Fibroblast of villous mesenchyme (primary cell): Measurements from ENCODE around the gene JAM3. TPM values are rescaled to one million over a fixed set of nuclear protein-coding genes. Genes with fewer than 3 reads are reported as not detected.

Experiments
- DNase-seq: peaks from one replicate; pipeline ENCODE4 v3.0.0-alpha.2; 2010; ENCODE audit warnings: low read depth
- H3K4me3 ChIP-seq: 2 replicates; pipeline ENCODE4 v1.5.1; 2011; ENCODE audit warnings: low read depth, mild to moderate bottlenecking, low read length
- CTCF ChIP-seq: IDR thresholded peaks from 2 replicates; pipeline ENCODE4 v1.5.1; 2012; ENCODE audit warnings: low read depth, mild to moderate bottlenecking, low read length; ENCODE audit not compliant: insufficient read depth
- total RNA-seq: library from RNA; depleted of rRNA; stranded (reverse); fragments of >200 nt; gene quantifications from 2 replicates; pipeline ENCODE4 v1.2.3, GENCODE V29; 2012

JAM3 gene
- total RNA-seq, 1 donor = 48.8 TPM

GRCh38 chr11:134063124-134063495 is 5.8 kb upstream of the JAM3 start:
- TF ChIP-seq CTCF = no peak
- no peak for DNase-seq
- H3K4me3 ChIP-seq = no peak overlapping the region

- no peak overlapping the region for H3K4me3 ChIP-seq
- DNase-seq = no peak
- no peak for TF ChIP-seq CTCF
These were observed 4.7 kb upstream of the JAM3 start for GRCh38 chr11:134063991-134064747.

GRCh38 chr11:134065381-134065780 is 3.5 kb upstream of the JAM3 start:
- H3K4me3 ChIP-seq = no peak overlapping the region
- no peak for DNase-seq
- no peak for TF ChIP-seq CTCF

GRCh38 chr11:134066943-134067885 is 1.7 kb upstream of the JAM3 start:
- no peak for TF ChIP-seq CTCF
- no peak for DNase-seq
- H3K4me3 ChIP-seq = no peak overlapping the region

- TF ChIP-seq CTCF = no peak
- H3K4me3 ChIP-seq = peak overlapping the region; percentile 88
- DNase-seq = peak; percentile 24
These were observed 812 bp downstream of the JAM3 start for GRCh38 chr11:134069426-134070341.

- DNase-seq = no peak
- peak overlapping the region; percentile 88 for H3K4me3 ChIP-seq
- TF ChIP-seq CTCF = no peak
These were observed 1.5 kb downstream of the JAM3 start for GRCh38 chr11:134070342-134070845.
